SK-N-MC (cell line): ENCODE measurements around the gene PCDHGC4.

ENCODE experiments used
- DNase-seq: peaks from one replicate; pipeline ENCODE4 v3.0.0-alpha.2; 2011; ENCODE audit warnings: low read depth, low spot score
- H3K27ac ChIP-seq: fragments of 200-600 bp; sonication (generic); 2 replicates; pipeline ENCODE4 v1.5.1; 2016; ENCODE audit warnings: mixed run types
- H3K36me3 ChIP-seq: fragments of 200-600 bp; sonication (generic); 2 replicates; pipeline ENCODE4 v1.6.1; 2017; ENCODE audit warnings: antibody characterized with exemption, low read length, mixed read lengths; ENCODE audit not compliant: insufficient read depth
- H3K4me3 ChIP-seq: fragments of 200-600 bp; sonication (generic); 2 replicates; pipeline ENCODE4 v1.5.1; 2016
- H3K9ac ChIP-seq: fragments of 200-600 bp; sonication (generic); 2 replicates; pipeline ENCODE4 v1.8.0; 2017; ENCODE audit warnings: mixed run types, mixed read lengths; ENCODE audit not compliant: insufficient read length
- H3K9me3 ChIP-seq: fragments of 200-600 bp; sonication (generic); 2 replicates; pipeline ENCODE4 v1.6.1; 2017; ENCODE audit warnings: low read depth, mild to moderate bottlenecking, antibody characterized with exemption, low read length, moderate library complexity, mixed read lengths
- EZH2 ChIP-seq: fragments of 200-600 bp; sonication (generic); IDR thresholded peaks from one replicate; pipeline ENCODE4 v1.6.1; 2017; ENCODE audit warnings: antibody characterized with exemption
- FOXP2 ChIP-seq: optimal IDR thresholded peaks from 2 replicates; pipeline ENCODE3; 2011; ENCODE audit warnings: mild to moderate bottlenecking, moderate library complexity; ENCODE audit not compliant: insufficient read depth; ENCODE audit errors: extremely low read length, control extremely low read depth
- POLR2AphosphoS5 ChIP-seq: IDR thresholded peaks from 2 replicates; pipeline ENCODE4 v1.6.1; 2012; ENCODE audit warnings: mild to moderate bottlenecking, low read depth, low read length, borderline replicate concordance

The PCDHGC4 gene

DNA sequence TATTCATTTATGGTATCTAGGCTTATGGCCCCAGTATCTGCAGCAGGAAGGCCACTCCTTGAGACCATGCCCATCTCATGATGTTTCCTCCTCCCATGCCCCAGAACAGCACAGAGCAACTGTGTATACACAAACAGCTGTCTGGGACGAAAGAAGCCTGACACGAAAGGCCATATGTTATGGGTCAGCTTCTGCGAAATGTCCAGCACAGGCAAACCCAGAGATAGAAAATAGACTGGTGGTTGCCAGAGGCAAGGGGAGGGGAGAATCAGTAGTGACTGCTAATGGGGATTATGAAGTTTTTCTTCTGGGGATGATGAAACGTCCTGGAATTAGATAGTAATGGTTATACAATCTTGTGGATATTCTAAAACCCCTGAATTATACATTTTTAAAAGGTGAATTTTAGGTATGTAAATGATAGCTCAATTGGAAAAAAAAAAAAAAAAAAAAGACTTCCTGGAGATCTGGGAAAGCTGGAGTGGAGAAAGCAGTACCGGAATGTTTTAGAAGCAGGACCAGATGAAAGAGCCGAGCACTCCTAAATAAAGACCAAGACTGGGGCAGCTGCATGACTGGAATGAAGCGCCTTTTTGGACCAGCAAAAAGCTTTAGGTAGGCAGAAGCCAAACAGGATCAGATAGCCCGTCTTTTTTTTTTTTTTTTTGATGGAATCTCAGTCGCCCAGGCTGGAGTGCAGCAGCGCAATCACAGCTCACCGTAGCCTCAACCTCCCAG lies 33.2 kb downstream of the PCDHGC4 start:
- Histone ChIP-seq H3K27ac (peak overlapping the region; percentile 97), H3K9me3 (no peaks in the 10 kb centered on the region), H3K9ac (no peak overlapping the region), H3K36me3 (peaks cover 51% of the 10 kb centered on the region), H3K4me3 (no peak overlapping the region)
- TF ChIP-seq FOXP2 (no peak), EZH2 (no peak), POLR2AphosphoS5 (no peak)
- DNase-seq: no peak

DNA sequence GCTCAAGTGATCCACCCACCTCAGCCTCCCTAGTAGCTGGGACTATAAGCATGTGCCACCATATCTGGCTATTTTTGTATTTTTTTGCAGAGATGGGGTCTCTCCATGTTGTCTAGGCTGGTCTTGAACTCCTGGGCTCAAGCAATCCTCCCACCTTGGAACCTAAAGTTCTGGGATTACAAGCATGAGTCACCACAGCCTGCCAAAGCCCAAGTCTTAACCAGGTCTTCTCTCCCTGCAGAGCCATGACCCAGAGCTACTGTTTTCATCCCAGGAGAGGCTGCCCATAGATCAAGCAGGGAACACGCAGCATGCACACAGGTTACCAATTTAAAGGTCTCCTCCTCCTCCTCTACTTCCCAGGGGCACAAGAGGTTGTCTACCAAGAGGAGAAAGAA lies 33.8 kb downstream of the PCDHGC4 start:
- DNase-seq: no peak
- Histone ChIP-seq H3K27ac (peak overlapping the region; percentile 12; the same call in 1 of the 2 replicates), H3K4me3 (no peak overlapping the region), H3K9ac (no peak overlapping the region), H3K36me3 (peaks cover 55% of the 10 kb centered on the region), H3K9me3 (no peaks in the 10 kb centered on the region)
- TF ChIP-seq POLR2AphosphoS5: no peak
- TF ChIP-seq EZH2: no peak
- TF ChIP-seq FOXP2: no peak

DNA sequence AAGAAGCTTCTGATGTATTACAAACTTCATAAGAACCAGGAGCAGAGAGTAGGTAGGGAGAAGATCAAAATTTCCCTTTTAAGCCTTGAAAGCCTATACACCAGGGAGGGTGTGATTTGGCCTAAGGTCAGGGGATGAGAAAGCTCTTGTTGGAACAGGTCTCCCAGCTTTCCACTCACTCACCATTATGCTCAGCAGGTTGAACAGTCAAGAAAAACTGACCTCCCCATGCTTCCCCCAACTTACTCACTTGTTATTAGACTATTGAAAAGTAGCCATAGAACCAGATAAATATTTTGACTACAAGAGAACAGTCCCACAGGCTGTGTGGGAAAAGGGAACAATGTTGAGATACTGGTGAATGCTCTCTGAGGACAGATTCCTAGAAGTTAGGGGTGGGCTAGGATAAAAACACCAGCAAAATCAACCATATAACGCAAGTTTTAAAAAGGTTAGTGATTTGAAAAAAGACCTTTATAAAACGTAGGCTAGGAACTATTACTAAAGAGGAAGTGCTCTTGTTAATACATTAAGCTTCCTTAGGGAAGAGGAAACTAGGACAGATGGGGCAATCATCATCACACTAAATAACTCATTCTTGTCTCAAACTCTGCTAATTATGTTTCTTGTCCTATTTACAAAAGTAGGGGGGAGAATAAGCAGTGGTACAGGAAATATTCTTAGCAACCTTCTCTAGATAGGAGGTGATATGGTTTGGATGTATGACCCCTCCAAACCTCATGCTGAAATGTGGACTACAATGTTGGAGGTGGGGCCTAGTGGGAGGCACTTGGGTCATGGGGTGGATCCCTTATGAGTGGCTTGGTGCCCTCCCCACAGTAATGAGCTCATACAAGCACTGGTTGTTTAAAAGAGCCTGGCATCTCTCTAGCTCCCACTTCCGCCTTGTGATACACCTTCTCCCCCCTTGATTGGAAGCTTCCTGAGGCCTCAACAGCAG lies 35.1 kb downstream of the PCDHGC4 start:
- DNase-seq: no peak
- Histone ChIP-seq H3K36me3 (peaks cover 60% of the 10 kb centered on the region), H3K9ac (no peak overlapping the region), H3K27ac (no peak overlapping the region; the same call in 1 of the 2 replicates), H3K9me3 (no peaks in the 10 kb centered on the region), H3K4me3 (no peak overlapping the region)
- TF ChIP-seq FOXP2: no peak
- no peak for TF ChIP-seq EZH2
- TF ChIP-seq POLR2AphosphoS5: no peak

DNA sequence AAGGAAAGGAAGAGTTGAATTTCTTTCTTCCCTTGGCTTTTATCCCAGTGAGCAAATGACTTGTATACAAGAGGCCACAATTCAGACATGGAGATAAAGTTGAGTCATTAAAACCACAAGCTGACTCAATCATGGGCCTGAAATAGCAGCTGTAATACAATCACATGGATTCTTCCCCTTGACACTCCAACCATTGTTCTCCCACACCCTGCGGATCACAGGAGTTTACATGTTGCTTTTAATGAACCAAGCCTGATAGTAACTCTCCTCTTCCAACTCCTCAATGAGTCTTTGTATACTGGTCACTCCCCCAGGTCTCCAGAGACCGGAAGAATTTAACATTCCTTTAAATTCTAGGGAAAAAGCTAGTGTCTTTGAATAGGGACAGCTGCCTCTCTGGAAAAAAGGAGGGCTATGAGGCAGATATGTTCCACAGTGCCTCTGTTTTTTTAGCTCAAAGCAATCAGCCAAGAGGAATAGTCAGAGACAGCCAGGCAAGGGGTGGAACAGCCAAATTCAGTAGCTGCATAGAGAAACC lies 36.5 kb downstream of the PCDHGC4 start:
- Histone ChIP-seq H3K27ac (peak overlapping the region; percentile 88), H3K9ac (no peak overlapping the region), H3K36me3 (peaks cover 68% of the 10 kb centered on the region), H3K4me3 (no peak overlapping the region), H3K9me3 (no peaks in the 10 kb centered on the region)
- DNase-seq: no peak
- TF ChIP-seq FOXP2 (no peak), EZH2 (no peak), POLR2AphosphoS5 (no peak)

DNA sequence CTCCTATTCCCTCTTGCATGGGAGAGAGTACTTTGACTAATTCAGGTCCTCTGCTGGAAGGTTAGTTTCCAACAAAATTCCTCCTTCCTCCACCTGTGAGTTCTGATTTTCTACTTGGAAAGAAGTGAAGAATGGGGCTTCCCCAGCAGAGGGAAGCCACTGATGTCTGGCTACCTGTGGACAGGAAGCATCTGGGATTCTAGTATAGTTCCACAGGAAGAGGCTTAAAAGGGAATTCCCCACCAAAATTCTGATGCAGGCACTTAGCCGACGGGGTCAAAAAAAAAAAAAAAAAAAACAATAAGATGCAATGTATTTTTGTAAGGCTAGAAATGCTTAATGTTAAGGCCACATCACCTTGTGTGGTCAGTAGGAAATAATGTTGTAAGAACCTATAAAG lies 37.5 kb downstream of the PCDHGC4 start:
- Histone ChIP-seq H3K9ac (no peak overlapping the region), H3K36me3 (peaks cover 70% of the 10 kb centered on the region), H3K4me3 (no peak overlapping the region), H3K9me3 (no peaks in the 10 kb centered on the region), H3K27ac (no peak overlapping the region; the same call in 1 of the 2 replicates)
- TF ChIP-seq FOXP2 (no peak), EZH2 (no peak), POLR2AphosphoS5 (no peak)
- no peak for DNase-seq

DNA sequence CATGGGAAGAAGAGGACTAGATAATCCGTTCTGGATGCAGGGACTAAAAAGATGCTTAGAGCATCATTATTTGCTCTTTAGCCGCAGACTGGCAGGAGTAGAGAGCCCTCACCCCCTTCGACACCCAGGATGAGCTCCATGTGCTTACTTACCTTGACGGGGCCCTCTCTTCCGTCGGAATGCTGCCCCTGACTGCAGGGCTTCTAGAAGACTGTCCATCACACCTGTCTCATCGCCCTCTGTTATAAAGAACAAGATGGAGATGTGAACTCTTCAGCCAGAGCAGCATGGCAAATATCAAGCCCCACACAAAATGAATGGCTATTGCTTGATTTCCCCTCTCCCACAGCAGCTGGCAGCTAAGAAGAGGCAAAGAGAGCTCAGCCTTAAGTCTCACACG lies 39.2 kb downstream of the PCDHGC4 start:
- TF ChIP-seq EZH2 (no peak), FOXP2 (no peak), POLR2AphosphoS5 (no peak)
- H3K9ac ChIP-seq: peak overlapping the region; percentile 2
- DNase-seq: no peak
- peak overlapping the region; percentile 74 for H3K27ac ChIP-seq
- peaks cover 74% of the 10 kb centered on the region for H3K36me3 ChIP-seq
- H3K9me3 ChIP-seq: no peaks in the 10 kb centered on the region
- peak overlapping the region; percentile 79 for H3K4me3 ChIP-seq

DNA sequence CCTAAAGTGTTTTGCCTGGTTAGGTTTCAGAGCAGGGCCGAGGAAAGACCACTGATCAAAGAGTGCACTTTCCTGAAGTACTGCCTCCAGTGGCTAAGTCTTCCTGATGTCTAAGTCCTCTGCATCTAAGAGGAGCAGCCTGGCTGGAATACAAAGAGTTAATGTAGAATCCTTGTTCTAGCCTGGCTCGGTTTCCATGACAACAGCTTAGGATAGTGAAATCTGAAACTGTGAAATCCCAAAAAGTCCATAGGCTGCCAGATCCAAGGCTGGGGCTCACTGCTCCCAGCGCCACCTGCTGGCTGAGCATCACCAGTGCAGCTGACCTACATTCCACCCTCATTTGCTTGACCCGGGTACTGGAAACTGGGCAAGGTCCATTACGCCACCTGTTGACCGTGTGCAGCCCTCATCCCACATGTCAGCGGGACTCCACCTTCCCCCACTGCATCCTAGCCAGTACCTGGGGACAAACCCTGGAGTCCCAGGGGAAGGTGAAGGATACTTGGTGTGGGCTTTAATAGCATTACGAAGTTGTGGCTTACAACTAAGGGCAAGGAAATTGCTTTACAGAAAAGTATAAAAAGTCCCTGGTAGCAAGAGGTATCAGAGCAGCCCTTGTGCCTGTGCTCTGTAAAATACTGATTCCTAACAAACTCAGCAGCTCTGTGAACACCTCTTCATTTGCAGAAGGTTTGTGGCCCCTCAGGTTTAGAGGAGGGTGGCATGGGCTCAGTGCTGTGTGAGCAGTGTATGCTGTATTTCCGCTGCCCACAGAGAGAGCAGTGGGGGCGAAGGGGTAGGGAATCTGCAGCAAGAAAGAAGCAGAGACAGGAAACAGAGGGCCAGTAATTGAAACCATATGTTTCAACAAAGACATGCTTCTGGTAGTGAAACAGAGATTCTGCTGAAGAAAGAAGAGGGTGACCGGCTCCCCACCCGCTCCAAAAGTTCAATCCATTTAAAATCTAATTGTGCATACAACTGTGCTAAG lies 40.1 kb downstream of the PCDHGC4 start:
- peak overlapping the region; percentile 98 for H3K27ac ChIP-seq
- peak overlapping the region; percentile 76 for H3K9ac ChIP-seq
- no peak for TF ChIP-seq EZH2
- no peak; the same call in 1 of the 2 replicates for TF ChIP-seq POLR2AphosphoS5
- TF ChIP-seq FOXP2: peak; percentile 20
- DNase-seq: peak; percentile 96
- H3K9me3 ChIP-seq: no peaks in the 10 kb centered on the region
- H3K36me3 ChIP-seq: peaks cover 69% of the 10 kb centered on the region
- peak overlapping the region; percentile 79 for H3K4me3 ChIP-seq
